Measurements from ENCODE around the gene PNLDC1.
A peak's percentile ranks its signal among the peaks of the same experiment; 100 is the strongest.
"Not testable (repeated sequence)": the region's sequence is repeated elsewhere in the genome, so short reads cannot be mapped to it uniquely, and the experiment has no call there.

PNLDC1 gene

DNA sequence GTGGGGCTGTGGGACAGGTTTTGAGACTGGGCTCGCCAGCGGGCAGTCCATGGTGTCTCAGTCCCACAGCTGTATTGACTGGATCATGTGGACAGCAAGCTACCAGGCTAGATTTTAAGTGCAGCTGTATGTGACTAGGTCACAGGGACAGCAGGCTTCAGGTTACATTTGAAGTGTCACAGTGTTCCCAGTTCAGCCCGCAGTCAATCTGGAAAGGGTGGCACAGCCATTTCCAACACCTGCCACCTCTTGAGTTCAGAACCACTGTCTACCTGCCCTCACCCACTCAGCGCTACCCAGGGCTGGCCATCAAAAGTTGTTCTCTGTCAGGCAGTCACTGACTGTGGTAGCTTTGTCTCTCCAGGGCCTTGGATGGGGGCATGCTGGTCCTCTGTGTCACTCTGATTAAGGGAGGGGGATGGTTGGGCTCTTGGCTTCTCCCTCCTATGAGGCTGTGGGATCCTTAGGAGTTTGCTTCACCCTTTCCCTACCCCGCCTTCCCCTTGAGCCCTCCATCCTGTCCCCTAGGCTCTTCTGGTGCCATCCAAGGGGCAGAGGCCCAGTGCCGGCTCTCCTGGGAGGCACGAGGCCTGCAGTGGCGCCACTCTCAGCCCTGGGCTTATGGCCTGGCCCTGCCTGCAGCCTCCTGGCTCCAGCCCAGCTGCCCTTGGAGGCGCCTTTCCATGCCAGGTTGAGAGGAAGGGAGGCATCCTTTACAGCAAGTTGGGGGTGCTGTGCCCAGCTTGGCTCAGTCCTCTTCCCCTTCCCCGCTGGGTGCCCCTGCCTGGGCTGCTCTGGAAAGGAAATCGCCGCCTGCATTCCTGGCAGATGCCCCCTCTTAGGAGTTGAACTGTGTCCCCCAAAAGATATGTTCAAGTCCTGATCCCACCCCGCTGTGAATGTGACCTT is 44.9 kb downstream of the PNLDC1 start:
- Histone ChIP-seq H3K4me3 (ENCODE audit: low read length) (no peak overlapping the region), H3K4me2 (ENCODE audit: low read length) (no peak overlapping the region), H3K27me3 (ENCODE audit: control insufficient read depth, low read length) (peaks cover 6% of the 10 kb centered on the region), H3K27ac (ENCODE audit: low read depth, low read length) (no peak overlapping the region), H3K9me2 (replicated peaks; ENCODE audit: control insufficient read depth, low read length) (no peaks in the 10 kb centered on the region), H4K20me1 (ENCODE audit: control insufficient read depth, insufficient read depth, low read depth, low read length) (no peaks in the 10 kb centered on the region), H3K79me2 (ENCODE audit: control insufficient read depth, low read length) (no peaks in the 10 kb centered on the region), H3F3A (ENCODE audit: control insufficient read depth, insufficient read depth) (no peaks in the 10 kb centered on the region), H3K9me3 (ENCODE audit: control insufficient read depth, insufficient read depth, low read length) (peaks cover 3% of the 10 kb centered on the region; the same call in 1 of the 2 replicates), H3K4me1 (ENCODE audit: control insufficient read depth, low read length) (no peaks in the 10 kb centered on the region), H3K36me3 (ENCODE audit: control insufficient read depth, low read length) (no peaks in the 10 kb centered on the region)
- TF ChIP-seq CTCF (IDR thresholded peaks at IDR 0.05; ENCODE audit: low read depth, low read length, poor library complexity, severe bottlenecking) (no peak), EZH2phosphoT487 (IDR thresholded peaks at IDR 0.05; ENCODE audit: borderline replicate concordance, low read length) (no peak)

- H3K4me1 ChIP-seq (ENCODE audit: control insufficient read depth, low read length); H3K27ac ChIP-seq (ENCODE audit: low read depth, low read length); H3F3A ChIP-seq (ENCODE audit: control insufficient read depth, insufficient read depth); H3K27me3 ChIP-seq (ENCODE audit: control insufficient read depth, low read length); H3K4me3 ChIP-seq (ENCODE audit: low read length); H3K36me3 ChIP-seq (ENCODE audit: control insufficient read depth, low read length); H3K4me2 ChIP-seq (ENCODE audit: low read length); H3K9me3 ChIP-seq (ENCODE audit: control insufficient read depth, insufficient read depth, low read length); H3K79me2 ChIP-seq (ENCODE audit: control insufficient read depth, low read length); H4K20me1 ChIP-seq (ENCODE audit: control insufficient read depth, insufficient read depth, low read depth, low read length); H3K9me2 ChIP-seq (replicated peaks; ENCODE audit: control insufficient read depth, low read length): not testable (repeated sequence)
Observed at GRCh38 chr6:159848552-159848951, 48.5 kb downstream of the PNLDC1 start.

GRCh38 chr6:159849851-159850250 is 49.8 kb downstream of the PNLDC1 start:
- not testable (repeated sequence) for H3K79me2 ChIP-seq (ENCODE audit: control insufficient read depth, low read length); H3K4me3 ChIP-seq (ENCODE audit: low read length); H3K9me2 ChIP-seq (replicated peaks; ENCODE audit: control insufficient read depth, low read length); H3K27me3 ChIP-seq (ENCODE audit: control insufficient read depth, low read length); H3K36me3 ChIP-seq (ENCODE audit: control insufficient read depth, low read length); H3F3A ChIP-seq (ENCODE audit: control insufficient read depth, insufficient read depth); H3K4me1 ChIP-seq (ENCODE audit: control insufficient read depth, low read length); H3K4me2 ChIP-seq (ENCODE audit: low read length); H3K9me3 ChIP-seq (ENCODE audit: control insufficient read depth, insufficient read depth, low read length); H3K27ac ChIP-seq (ENCODE audit: low read depth, low read length); H4K20me1 ChIP-seq (ENCODE audit: control insufficient read depth, insufficient read depth, low read depth, low read length)

DNA sequence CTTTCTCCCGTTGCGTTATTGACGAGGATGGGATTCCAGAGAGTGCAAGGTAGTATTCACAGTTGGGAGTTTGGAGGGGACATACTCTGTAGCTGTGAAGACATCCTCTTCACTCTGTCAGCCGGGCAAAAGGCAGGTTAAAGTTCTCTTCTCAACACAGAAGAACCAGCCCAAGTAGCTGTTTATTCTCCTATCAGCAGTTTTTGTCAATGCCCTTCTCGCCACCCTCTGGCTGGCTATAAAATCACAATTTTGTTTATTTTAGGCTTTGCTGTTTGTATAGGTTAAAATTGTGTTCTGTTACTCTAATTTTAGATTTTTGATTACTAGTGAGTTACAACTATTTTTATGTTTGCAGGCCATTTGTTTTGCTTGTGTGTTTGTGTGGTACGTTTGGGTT is 52.8 kb downstream of the PNLDC1 start:
- no peaks in the 10 kb centered on the region for H3K4me1 ChIP-seq (ENCODE audit: control insufficient read depth, low read length)
- no peak overlapping the region for H3K27ac ChIP-seq (ENCODE audit: low read depth, low read length)
- no peak for TF ChIP-seq EZH2phosphoT487 (IDR thresholded peaks at IDR 0.05; ENCODE audit: borderline replicate concordance, low read length)
- TF ChIP-seq CTCF (IDR thresholded peaks at IDR 0.05; ENCODE audit: low read depth, low read length, poor library complexity, severe bottlenecking): peak; percentile 51
- H3F3A ChIP-seq (ENCODE audit: control insufficient read depth, insufficient read depth): no peaks in the 10 kb centered on the region
- H3K27me3 ChIP-seq (ENCODE audit: control insufficient read depth, low read length): 0 out of 2 replicates have a peak, but pooled peaks cover 3% of the 10 kb centered on the region
- no peak overlapping the region for H3K4me2 ChIP-seq (ENCODE audit: low read length)
- H3K79me2 ChIP-seq (ENCODE audit: control insufficient read depth, low read length): no peaks in the 10 kb centered on the region
- H3K9me3 ChIP-seq (ENCODE audit: control insufficient read depth, insufficient read depth, low read length): peaks cover 3% of the 10 kb centered on the region; the same call in 1 of the 2 replicates
- H3K9me2 ChIP-seq (replicated peaks; ENCODE audit: control insufficient read depth, low read length): no peaks in the 10 kb centered on the region
- H4K20me1 ChIP-seq (ENCODE audit: control insufficient read depth, insufficient read depth, low read depth, low read length): no peaks in the 10 kb centered on the region
- H3K4me3 ChIP-seq (ENCODE audit: low read length): no peak overlapping the region
- no peaks in the 10 kb centered on the region for H3K36me3 ChIP-seq (ENCODE audit: control insufficient read depth, low read length)
